ENCODE data around the gene PHLDB3.

PHLDB3 gene

GRCh38 chr19:43496960-43497359, 7.6 kb downstream of the PHLDB3 start:
- no peak for DNase-seq

DNA sequence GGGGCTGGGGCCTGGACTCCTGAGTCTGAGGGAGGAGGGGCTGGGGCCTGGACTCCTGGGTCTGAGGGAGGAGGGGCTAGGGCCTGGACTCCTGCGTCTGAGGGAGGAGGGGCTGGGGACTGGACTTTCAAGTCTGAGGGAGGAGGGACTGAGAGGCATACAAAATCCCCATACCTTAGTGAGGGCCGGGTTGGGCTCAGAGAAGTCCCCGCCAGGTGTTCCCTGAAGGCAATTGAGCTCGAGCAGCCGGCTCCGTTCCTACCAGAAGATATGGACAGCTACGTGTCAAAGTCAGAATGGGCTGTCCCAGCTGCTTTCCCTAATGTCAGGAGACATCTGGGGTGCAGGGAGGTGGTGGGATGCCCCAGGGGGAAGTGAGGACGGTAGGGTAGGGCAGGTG, 9.5 kb downstream of the PHLDB3 start:
- DNase-seq: no peak

- no peak for DNase-seq
Measured at GRCh38 chr19:43490759-43491158, 13.8 kb downstream of the PHLDB3 start.

DNA sequence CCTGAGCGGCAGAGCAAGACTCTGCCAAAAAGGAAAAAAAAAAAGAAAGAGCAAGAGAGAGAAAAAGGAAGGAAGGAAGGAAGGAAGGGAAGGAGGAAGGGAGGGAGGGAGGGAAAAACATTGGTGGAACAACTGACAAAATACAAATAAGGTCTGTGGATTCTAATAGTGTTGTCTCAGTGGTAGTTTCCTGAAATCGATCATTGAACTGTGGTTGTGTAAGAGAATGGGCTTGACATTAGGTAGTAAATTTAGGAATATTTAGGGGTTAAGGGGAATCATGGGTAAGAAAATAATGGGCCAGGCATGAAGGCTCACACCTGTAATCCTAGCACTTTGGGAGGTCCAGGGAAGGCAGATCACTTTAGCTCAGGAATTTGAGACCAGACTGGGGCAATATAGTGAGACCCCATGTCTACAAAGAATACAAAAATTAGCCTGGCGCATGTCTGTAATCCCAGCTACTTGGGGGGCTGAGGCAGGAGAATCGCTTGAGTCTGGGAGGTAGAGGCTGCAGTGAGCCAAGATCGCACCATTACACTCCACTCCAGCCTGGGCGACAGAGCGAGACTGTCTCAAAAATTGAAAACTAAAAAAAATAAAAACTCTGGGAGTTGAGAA, 14.5 kb downstream of the PHLDB3 start:
- no peak for DNase-seq

DNA sequence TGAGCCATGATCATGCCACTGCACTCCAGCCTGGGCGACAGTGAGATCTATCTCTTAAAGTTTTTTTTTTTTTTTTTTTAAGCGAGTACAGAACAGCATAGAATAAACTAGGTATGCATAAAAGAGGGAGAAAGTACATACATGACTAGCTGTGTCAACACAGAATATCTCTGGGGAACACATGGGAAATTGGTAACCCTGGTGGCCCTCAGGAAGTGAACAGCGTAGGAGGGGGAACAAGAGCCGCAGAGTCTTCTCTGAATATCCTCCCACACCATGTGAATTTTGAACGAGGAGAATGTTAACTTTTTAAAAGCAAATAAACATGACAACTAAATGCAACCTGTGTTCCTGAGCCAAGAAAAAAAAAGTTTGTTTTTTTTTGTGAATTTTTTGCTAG, 15.2 kb downstream of the PHLDB3 start:
- no peak for DNase-seq

- no peak for DNase-seq
Measured at GRCh38 chr19:43488179-43488578, 16.4 kb downstream of the PHLDB3 start.

DNA sequence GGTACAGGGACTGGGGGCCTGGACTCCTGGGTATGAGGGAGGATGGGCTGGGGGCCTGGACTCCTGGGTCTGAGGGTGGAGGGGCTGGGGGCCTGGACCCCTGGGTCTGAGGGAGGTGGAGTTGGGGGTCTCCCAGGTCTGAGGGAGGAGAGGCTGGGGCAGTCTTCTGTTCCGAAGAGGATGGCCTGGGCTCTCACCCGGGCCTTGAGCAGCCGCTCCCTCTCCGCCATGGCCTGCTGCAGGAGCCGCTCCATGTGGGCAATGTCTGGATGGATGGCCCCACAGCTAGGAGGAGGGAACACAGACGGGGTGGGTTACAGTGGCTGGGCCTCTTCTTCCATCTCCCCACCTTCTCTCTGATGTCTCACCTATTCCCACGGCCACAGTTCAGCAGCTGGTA, 18.1 kb downstream of the PHLDB3 start:
- no peak for DNase-seq

DNA sequence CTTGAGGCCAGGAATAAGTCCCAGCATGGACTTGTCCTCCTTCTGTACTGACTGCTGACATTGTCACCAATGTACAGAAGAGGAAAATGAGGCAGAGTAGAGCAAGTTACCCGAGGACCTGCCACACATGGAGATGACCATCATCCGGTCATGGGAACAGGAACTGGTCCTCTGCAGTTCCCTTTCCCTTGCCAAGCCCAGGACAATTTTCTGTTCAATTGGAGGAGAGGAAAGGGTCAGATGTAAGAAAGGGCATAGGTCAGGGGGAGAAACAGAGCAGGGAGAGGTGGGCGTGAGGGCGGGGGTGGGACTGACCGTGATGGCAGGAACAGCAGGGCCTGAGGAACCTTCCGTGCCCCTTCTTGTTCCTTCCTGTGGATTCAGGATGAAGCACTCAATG, 18.6 kb downstream of the PHLDB3 start:
- DNase-seq: no peak

DNA sequence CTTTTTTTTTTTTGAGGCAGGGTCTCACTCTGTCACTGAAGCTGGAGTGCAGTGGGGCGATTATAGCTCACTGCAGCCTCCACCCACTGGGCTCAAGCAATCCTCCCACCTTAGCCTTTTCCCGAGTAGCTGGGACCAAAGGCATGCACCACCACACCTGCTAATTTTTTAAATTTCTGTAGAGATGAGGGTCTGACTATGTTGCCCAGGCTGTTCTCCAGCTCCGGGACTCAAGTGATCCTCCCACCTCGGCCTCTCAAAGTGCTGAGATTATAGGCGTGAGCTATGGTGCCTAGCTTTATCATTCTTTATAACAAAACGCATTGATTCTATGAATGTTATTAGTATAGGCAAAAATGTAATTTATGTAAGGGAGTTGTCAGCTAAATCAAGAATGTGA, 21.3 kb downstream of the PHLDB3 start:
- no peak for DNase-seq

GRCh38 chr19:43482193-43482592, 22.4 kb downstream of the PHLDB3 start:
- no peak for DNase-seq

- DNase-seq: no peak
Measured at GRCh38 chr19:43481701-43482100, 22.8 kb downstream of the PHLDB3 start.

GRCh38 chr19:43480574-43480973, 24.0 kb downstream of the PHLDB3 start:
- no peak for DNase-seq

GRCh38 chr19:43479961-43480561, 24.5 kb downstream of the PHLDB3 start:
- no peak for DNase-seq

- DNase-seq: no peak
Measured at GRCh38 chr19:43479226-43479625, 25.3 kb downstream of the PHLDB3 start.

DNA sequence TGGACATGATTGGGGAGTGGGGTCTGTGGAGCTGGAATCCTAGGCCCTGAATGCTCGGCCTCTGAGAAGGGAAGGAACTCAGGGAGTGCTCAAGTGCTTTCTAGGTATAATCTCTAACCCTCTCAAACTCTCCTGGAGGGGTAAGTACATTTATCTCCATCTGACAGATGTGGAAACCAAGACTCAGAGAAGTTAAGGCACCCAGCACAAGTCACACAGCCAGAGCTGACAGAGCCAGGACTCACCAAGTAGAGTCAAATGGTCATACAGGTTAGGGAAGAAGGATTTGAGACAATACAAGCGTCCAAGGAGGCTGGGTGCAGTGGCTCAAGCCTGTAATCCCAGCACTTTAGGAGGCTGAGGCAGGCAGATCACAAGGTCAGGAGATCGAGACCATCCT, 26.2 kb downstream of the PHLDB3 start:
- DNase-seq: no peak

DNA sequence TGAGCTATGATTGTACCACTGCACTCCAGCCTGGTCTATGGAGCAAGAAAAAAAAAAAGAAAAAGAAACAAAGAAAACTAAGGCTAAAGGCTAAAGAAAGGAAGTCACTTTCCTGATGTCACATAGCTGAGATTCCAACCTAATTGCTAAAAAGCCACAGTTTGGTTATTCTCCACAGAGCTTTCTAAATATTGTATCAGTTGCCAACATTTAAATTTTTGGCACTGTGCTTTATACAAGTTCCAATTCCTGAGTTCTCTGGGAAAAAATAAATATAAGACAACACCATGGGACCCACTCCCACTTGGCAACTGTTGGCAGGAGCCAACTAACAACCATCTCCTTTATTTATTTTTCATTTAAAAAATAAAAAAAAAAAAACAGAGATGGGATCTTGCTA, 27.9 kb downstream of the PHLDB3 start:
- peak; percentile 17 to 75 for DNase-seq

DNA sequence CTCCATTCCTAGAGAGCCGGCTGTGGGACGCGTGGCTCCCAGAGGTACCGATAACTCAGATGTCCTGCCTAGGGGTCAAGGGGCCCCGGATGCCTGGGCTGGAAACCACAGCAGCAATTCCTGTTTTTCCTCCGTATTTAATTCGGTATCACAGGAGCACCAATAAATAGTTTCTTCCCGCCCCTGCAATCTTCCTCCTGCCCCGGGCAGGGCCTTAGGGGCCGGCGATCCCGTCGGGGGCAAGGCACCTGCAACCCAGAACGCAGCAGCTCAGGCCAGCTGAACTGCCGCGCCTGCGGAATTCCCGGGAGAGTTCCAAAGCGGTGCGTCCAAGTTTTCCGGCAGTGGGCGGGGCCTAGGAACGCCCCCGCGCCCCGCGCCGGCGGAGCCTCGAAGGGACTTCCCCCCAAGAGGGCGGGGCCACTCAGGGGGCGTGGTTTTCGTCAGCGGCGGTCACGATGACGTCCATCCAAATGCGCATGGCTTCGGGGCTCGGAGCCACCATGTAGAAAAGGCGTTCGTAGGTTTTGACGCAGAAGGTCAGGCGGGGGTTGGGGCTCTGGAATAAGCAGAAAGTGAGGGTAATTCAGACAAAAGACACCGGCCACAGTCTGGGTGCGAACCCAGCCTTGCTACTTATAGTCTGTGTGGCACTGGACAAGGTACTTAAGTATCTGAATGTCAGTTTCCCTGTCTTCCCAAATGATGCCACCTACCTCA, 29.4 kb downstream of the PHLDB3 start:
- peak; percentile 50 to 72 for DNase-seq

GRCh38 chr19:43474487-43474886, 30.1 kb downstream of the PHLDB3 start:
- DNase-seq: no peak

GRCh38 chr19:43471091-43471490, 33.5 kb downstream of the PHLDB3 start:
- no peak for DNase-seq

- no peak for DNase-seq
Measured at GRCh38 chr19:43470288-43470687, 34.3 kb downstream of the PHLDB3 start.

GRCh38 chr19:43469160-43469480, 35.4 kb downstream of the PHLDB3 start:
- no peak for DNase-seq

DNA sequence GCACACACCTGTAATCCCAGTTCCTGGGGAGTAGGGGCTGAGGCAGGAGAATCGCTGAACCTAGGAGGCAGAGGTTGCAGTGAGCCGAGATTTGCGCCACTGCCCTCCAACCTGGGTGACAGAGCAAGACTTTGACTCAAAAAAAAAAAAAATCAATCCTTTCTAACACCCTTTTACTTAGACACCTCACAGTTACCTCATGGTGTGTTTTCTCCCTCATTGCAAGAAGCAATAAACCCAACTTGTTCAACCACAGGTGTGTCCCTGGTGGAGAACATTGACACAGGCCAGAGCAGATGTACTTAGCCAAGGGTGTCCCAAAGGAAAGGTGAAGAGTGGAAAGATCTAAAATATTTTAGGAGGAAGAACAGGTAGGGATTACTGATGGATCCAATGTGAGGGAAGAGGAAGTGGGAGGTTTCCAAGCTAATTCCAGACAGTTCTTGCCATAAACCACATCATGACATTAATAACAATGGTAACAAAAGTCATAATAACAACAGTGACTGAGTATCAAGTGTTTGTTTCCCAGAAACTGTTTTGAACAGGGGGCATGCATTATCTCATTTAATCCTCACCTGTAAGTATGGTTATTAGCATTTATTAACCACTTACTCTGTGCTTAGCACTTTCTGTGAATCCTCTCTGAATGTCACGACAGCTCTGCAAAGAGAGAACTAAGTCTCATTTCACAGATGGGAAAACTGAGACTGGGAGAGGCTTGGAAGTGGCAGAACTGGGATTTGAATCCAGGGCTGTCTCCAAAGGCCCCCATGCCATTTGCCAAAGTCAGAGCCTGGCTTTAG, 36.0 kb downstream of the PHLDB3 start:
- DNase-seq: no peak

- no peak for DNase-seq
Measured at GRCh38 chr19:43467730-43468129, 36.8 kb downstream of the PHLDB3 start.

DNA sequence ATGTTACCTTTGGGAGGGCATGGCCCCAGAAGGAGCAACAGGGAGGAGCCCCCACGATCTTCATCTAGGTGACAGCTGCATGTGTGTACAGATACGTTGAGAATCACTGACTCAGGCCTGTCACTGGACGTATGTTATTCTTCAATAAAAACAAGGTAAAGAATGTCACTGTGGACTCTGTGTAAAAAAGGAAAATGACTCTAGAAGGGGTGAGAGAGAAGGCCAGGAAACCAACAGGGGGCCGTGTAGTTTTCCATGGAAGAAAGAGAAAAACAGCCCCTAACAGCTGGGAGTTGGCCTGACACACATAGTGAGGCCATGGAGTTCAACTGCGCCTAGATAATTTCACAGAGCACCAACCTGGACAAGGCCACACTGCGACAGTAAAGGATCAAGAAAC, 37.3 kb downstream of the PHLDB3 start:
- no peak for DNase-seq

Data from SW 1271 (cell line).